GM04504 (cell line): ENCODE results near the gene NECTIN1.

Experiments
- DNase-seq: peaks from one replicate; pipeline ENCODE4 v3.0.0-alpha.2; 2012; ENCODE audit warnings: low read depth

The NECTIN1 gene

DNA sequence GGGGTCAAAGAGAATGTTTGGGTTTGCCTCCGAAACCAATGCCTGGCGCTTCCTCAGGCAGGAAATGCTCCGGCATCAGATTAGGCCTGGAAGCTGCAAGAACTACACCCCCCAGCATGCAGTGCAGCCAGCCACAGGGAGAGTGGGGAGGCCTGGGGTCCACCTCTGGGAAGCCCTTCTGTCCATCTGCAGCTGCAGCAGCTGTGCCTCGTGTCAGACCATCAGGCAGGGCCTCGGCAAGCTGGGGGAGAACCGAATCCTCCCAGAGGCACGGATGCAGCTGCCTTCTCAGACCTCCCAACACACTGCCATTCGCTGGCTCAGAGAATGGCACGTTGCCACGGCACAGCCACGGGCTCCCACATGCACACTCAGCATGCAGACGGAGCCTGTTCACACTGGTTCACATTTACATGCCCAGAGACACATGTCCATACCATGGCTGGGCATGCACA lies 57.4 kb downstream of the NECTIN1 start:
- DNase-seq: no peak

DNA sequence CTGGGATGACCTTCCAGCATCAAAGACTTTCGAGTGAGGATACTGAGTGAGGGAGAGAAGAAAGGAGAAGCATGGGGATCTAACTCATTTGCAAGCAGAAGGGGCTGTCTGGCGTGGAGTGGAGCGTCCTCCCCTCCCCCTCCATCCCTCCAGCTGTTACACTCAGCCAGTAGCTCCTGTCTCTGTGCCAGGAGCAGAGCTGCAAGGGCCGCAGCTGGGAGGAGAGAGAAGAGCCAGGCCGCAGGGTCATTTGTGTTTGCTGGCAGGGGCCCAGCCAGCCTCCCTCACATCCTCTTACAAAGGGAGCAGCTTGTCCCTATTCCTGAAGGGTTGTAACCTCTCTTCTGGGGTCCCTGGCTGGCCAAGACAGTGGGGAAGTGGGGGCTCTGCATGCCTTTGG lies 57.9 kb downstream of the NECTIN1 start:
- DNase-seq: peak; percentile 35

DNA sequence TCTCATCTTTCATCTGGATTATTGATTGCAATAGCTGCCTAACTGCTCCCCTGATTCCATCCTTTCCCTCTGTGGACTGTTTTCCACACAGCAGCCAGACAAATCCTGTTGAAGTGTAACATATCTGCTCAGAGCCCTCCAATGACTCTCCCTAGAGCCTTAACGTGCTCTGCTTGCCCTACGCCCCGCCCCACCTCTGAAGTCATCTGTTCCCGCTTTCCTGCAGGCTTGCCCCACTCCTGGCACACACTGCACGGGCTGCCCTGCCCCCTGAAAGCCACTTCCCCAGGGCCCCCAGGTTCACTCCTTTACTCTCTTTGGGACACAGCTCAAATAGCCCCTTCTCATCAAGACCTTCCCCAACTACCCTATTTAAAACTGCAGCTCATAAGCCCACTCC lies 59.5 kb downstream of the NECTIN1 start:
- DNase-seq: no peak

DNA sequence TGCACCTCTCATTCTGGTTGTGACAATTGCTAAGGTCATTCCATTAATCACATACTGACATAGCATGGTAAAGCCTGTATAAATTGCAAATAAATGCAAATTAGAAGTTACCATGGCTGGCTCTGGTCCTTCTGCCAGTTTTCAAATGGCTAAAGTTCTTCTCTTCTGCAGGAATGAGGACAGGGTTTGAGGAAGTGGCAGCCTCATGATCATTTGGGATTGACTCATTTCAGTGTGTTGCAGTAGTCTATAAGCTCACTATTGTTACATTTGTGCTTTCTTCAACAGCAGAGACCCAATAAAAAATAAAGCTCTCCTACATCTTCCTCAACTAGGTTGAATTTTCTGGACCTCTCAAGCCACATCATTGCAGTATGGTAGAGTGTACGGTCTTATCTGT lies 60.3 kb downstream of the NECTIN1 start:
- DNase-seq: no peak

- peak; percentile 25 for DNase-seq
Measured at GRCh38 chr11:119666463-119667131, 62.4 kb downstream of the NECTIN1 start.

DNA sequence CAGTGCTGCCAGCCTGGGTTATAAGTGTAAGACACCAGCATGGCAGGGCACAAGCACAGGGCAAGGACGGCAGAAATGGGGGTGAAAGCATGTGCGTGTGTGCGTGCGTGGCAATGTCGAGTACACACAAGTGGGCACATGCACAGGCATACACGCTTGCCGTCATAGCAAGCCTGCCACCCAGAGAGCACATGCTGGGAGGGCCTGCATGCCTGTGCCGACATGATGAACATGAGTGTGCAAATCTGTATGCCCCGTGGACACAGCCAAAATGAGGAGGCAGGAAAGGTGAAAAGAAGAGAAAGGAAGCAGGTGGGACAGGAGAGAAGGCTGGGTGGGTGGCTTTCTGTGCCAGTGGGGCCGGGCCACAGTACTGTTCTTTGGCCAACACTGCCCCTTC lies 62.9 kb downstream of the NECTIN1 start:
- no peak for DNase-seq

DNA sequence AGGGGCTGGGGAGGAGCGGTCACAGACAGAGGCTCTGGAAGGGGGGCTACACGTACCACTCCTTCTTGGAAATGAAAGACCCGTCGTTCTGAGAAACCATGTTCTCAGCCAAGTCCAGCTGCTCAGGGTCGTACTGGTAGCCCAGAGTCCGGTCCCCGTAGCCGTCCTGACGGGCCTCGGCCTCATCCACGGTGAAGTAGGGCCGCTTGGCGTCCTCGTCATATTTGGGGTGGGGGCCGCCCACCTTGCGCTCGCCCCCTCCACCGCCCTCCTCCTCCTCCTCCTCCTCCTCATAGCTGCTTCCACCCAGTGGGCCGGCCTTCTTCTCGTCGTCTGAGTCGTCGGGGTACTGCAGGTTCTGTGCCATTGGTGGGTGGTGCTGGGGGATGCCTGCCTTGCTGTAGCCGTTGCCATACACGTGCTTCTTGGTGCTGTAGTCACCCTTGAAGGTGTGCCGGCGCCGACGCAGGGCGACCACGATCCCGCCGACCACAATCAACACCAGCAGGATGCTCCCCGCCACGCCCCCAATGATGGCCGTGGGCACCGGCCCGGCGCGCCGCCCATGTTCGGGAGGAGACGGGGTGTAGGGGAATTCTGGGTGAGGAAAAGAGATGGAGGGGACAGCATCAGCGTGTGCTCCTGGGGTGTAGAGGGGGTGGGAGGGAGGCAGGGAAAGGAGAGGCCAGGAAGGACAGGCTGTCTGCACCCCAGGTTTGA lies 64.1 kb downstream of the NECTIN1 start:
- no peak for DNase-seq

DNA sequence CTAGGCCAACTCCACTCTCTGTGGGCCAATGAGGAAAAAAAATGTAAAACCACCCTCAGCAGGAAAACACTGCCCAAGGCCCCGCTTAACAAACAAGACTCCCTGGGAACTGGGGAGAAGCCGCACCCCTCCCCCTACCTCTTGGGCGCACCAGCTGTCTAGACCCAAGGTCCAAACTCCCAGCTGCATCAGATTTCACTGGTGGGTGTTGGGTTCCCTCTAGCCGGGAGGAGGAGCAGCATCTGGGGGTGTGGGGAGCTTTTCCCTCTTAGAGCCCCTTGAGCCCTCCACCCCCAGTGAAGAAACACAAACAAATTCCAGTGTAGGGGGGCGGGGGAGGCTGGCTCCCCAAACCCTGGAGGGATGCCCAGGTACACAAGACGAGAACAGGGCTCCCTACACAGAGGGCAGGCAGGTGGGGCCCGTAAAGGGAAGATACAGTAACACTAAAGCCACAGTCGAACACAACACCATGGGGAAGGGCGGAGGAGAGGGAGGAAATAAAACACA lies 64.9 kb downstream of the NECTIN1 start:
- DNase-seq: no peak

- no peak for DNase-seq
Measured at GRCh38 chr11:119663279-119663678, 65.7 kb downstream of the NECTIN1 start.

DNA sequence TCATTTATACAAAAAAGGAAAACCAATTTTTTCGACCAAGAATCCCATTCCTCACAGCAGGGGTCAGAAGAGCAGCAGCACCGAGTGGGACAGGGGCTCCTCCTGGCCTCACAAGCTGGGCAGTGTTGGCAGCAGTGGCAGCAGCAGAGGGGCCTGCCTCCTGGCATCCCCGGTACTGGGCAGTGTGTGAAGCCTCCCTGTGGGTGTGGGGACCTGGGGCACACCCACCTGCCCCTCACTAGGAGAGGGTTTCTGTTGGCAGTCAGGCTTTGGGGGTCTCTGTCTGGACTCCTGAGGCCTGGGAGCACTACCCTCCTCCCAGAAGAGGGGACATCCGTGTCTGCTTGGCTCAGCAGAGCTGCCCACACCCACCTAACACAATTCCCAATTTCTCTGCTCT lies 67.8 kb downstream of the NECTIN1 start:
- no peak for DNase-seq

- DNase-seq: no peak
Measured at GRCh38 chr11:119659971-119660723, 68.9 kb downstream of the NECTIN1 start.

- no peak for DNase-seq
Measured at GRCh38 chr11:119652907-119653659, 75.9 kb downstream of the NECTIN1 start.

DNA sequence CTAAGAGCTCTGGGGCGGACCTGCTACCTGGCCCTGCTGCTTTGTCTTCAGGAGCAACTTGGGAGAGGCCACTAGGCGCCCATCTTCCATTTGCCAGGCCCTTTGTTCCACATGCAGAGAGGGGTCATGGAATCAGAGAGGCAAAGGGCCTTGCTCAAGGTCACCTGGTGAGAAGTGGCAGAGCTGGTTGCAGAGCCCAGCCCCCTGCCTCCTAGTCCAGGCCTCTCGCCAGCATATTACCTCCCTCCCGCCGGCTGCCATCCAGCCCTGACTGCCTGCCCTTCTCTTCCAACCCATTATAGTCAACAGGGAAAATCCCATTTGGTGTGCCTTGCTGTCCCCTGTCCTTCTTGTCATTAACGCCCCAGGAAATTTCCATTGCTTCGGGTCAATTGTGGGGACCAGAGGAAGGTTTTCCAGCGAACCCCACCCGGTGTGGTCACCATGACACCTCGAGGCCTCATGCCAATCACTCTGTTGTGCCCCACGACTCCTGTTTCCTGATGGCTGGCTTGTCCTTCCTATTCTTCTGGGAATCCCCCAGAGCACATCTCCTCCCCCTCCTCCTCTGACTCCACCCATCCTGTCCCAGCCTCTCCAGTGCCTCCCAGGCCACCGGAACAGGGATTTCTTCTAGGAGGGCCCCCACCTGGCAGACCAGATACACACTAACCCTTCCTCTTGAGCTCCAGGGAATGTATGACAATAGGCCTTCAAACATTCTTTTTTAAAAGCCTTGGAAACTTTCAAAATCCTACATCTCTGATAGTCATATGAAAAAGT lies 77.0 kb downstream of the NECTIN1 start:
- DNase-seq: no peak

DNA sequence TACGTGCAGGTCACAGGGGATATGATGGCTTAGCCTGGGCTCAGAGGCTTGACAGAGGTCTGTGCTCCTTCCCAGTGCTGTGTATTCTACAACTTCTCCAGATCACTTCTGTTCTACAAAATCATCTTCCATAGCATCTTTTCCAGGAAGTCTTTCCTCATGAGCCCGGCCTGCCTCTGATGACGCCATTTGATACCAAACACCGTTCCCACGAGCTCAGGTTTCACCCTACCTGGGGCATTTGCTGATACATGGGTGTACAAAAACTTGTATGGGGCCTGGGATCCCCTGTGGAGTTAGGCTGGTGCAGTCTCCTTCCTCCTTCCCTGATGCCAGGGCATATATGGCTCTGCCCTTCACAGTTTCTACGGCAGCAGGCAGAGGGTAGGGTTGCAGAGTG lies 78.7 kb downstream of the NECTIN1 start:
- DNase-seq: no peak

DNA sequence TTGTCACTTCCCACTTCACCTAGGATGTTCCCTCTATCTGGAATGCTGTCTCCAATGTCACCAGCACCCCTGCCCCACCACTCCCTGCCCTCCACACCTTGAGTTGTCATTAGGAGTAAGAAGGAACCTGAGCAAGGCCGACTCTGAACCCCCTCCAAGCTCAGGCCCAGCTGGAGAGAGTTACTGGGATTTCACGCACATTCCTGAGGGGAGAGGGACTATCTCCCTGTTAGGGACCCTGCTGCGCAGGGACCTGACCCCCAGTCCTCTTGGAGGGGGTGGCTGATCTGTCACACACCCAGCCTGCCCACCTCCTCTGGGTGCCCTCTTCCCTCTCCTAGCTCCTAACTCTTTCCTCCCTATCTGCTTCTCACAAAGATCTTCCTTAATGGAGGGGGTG lies 81.7 kb downstream of the NECTIN1 start:
- no peak for DNase-seq

GRCh38 chr11:119645018-119645417 lies 84.0 kb downstream of the NECTIN1 start:
- DNase-seq: no peak

DNA sequence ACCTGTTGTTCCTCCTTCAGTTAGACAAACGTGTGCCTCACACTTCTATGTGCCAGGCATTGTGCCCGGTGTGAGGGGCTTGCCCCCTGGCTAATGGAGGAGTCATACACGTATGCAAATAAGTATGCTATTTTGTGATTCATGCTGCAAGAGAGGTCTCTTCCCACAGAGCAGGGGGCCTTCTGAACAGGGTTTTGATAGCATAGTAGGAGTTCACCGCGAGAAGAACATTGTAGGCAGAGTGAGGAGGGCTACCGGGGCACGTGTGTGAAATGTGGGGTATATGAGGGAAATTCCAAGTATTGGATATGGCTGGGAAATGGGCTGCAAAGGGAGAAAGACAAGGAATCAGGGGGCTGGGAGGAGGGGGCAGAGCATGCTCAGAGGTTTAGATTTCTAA lies 84.5 kb downstream of the NECTIN1 start:
- DNase-seq: no peak

GRCh38 chr11:119643876-119644225 lies 85.1 kb downstream of the NECTIN1 start:
- no peak for DNase-seq

DNA sequence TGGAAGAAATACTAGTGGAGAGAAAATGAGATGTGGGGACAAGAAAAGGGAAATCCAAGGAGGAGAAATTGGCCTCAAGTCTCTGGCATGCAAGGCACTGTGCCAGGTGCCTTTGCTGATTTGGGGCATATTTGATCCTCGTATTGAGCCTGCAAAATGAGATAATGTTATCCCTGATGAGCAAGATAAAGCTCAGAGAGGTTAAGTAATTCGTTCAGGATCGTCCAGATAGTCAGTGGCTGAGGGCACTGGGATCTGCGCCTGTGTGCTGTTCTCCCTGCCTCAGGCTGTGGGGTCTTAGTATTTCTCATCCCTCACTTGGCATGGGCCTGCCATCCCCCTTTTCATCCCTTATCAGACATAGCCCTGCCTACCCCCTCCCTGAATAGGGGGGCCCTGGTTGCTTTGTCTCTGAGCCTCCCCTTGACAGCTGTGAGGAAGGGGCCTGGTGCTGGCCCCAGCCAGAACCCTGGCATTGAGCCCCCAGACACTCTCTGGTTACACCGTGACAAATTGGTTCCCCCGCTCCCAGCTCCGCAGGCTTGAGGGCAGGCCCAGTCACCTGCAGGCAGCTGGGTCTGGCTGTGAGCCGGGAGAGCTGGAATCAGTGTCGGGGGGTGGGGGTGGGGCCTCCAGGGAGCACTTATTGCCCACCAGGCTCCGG lies 85.7 kb downstream of the NECTIN1 start:
- no peak for DNase-seq

DNA sequence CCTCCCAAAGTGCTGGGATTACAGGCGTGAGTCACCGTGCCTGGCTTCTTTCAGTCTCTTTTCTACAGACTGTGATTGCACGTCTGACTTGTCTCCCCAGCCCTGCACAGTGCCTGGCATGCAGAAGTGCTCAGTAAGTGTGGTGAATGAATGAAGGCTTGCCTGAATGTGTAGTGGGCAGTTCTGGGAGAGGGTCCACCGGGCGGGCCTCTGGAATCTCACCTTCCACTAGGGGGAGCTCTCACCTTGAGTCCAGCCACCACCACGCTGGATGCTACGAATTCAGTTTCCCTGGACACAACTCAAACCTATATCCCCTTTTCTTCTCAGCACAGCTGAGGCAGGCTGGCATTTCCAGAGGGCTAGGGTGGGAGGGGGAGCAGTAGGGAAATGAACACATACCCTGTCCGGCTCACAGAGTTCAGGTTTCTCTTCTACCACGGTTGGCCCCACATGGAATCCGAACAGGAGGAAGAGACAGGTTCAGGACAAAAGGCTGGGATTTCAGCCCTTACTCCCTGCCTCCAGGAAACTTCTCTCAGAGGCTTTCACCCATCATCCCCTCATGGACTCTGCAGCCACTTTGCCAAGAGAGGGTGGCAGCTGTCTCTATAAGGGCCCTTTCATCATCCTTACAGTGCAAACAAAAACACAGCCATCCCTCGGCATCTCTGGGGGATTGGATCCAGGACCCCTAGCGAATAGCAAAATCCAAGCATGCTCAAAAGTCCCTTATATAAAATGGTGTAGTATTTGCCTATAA lies 86.8 kb downstream of the NECTIN1 start:
- DNase-seq: no peak
